ENCODE results near the gene TBPL1. TPM values are rescaled to one million over a fixed set of nuclear protein-coding genes. Genes with fewer than 3 reads are reported as not detected.

Gene TBPL1
- total and polyA plus RNA-seq, 9 of the 15 experiments (the other 6 are each of a cell fraction or from before 2014, with no cell fraction given), result 78.1 to 152 (median 107) TPM

DNA sequence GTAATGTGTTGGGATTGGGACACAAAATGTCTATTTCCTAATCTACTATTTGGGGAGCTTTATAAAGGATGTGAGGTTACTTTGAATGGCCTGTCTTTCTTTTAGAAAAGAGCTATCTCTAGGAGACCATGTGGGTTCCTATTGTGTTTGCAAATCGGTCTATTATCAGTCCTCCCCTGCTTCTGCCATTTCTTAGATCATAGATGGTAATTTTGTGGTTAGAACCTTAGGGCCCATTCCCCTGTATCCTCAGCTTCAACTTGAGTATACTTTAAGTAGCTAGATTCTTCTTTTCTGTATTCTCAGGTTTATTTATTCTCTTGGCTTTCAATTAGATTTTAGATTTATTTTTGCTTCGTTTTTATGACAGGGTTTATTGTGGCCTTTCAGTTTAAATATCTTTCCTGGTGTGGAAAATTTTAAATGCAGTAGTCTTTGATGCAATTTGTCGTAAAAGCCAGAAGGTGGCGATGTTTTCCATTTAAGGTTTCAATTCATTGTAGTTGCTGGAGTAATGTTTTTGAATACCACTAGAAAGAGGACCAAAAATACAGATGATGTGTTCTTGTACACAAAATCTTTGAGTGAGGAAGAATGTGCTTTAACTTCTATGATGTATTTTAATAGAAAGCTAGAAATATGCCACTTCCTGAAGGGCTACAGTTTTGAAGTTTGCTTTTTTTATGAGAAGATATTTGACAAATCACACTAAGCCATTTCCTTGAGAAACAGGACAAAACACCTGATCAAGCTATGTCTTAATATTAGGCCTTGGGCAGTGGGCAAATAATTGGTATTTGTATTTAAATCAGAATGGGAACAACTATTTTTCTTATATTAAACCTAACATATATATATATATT lies 20.3 kb downstream of the TBPL1 start (continued):
- no peak for TF ChIP-seq PRDM10 (IDR thresholded peaks at IDR 0.05; ENCODE audit: partially characterized antibody)
- TF ChIP-seq BRD9 (IDR thresholded peaks at IDR 0.05; ENCODE audit: low read depth, partially characterized antibody), result peak; percentile 38
- TF ChIP-seq MTA2 (IDR thresholded peaks at IDR 0.05; ENCODE audit: low read depth), result 0 out of 2 replicates have a peak, but pooled peaks have one; percentile 20
- 0 out of 2 replicates have a peak, but pooled peaks have one; percentile 26 for TF ChIP-seq FOXM1 (IDR thresholded peaks at IDR 0.05; ENCODE audit: low read depth)
- no peak for TF ChIP-seq FOXM1 (CRISPR knock-in tag; IDR thresholded peaks at IDR 0.05; ENCODE audit: low read depth)
- TF ChIP-seq ZNF707 (CRISPR knock-in tag; conservative IDR thresholded peaks at IDR 0.05), result no peak
- 0 out of 4 replicates have a peak, but pooled peaks of 1 of the 2 experiments have one; percentile 31 for TF ChIP-seq HDAC1 (IDR thresholded peaks at IDR 0.05)
- 0 out of 4 replicates have a peak, but pooled peaks of 1 of the 2 experiments have one; percentile 17 for TF ChIP-seq ARNT (IDR thresholded peaks at IDR 0.05)
- TF ChIP-seq CBX3 (IDR thresholded peaks at IDR 0.05; ENCODE audit: borderline replicate concordance in 1 of 2, low read length in 2 of 2), result 0 out of 3 replicates have a peak, but pooled peaks of 1 of the 2 experiments have one; percentile 9
- 0 out of 2 replicates have a peak, but pooled peaks have one; percentile 21 for TF ChIP-seq GABPA (tag; conservative IDR thresholded peaks at IDR 0.05; ENCODE audit: low read depth)
- peak; percentile 56 to 83 (median 62); a peak in 5 of 6 replicates for TF ChIP-seq CTCF (IDR thresholded peaks at IDR 0.05 in 2 of 3, conservative IDR thresholded peaks at IDR 0.05 in 1 of 3; ENCODE audit: insufficient read depth in 2 of 3, low read depth in 1 of 3, low read length in 3 of 3)
- no peak for TF ChIP-seq ZNF12 (CRISPR knock-in tag; IDR thresholded peaks at IDR 0.05)
- no peak for TF ChIP-seq CHCHD3 (CRISPR knock-in tag; IDR thresholded peaks at IDR 0.05)
- TF ChIP-seq CCNT2 (IDR thresholded peaks at IDR 0.05; ENCODE audit: borderline replicate concordance, extremely low read depth, insufficient read length, low read depth, low read length), result peak; percentile 39
- TF ChIP-seq NFE2 (IDR thresholded peaks at IDR 0.05; ENCODE audit: low read depth), result 0 out of 2 replicates have a peak, but pooled peaks have one; percentile 2
- TF ChIP-seq PKNOX1 (IDR thresholded peaks at IDR 0.05), result peak; percentile 57
- peak; percentile 57 for TF ChIP-seq TAL1 (IDR thresholded peaks at IDR 0.05)

All from K562 (cell line).